NCI-H748 (cell line): Measurements from ENCODE around the gene CCDC146.
"Not testable (repeated sequence)": the region's sequence is repeated elsewhere in the genome, so short reads cannot be mapped to it uniquely, and the experiment has no call there.

ENCODE experiments used
- DNase-seq: peaks from one replicate; lab custom pipeline; 2025; ENCODE audit not compliant: unreplicated experiment; lab: John Stamatoyannopoulos, UW

CCDC146 gene

DNA sequence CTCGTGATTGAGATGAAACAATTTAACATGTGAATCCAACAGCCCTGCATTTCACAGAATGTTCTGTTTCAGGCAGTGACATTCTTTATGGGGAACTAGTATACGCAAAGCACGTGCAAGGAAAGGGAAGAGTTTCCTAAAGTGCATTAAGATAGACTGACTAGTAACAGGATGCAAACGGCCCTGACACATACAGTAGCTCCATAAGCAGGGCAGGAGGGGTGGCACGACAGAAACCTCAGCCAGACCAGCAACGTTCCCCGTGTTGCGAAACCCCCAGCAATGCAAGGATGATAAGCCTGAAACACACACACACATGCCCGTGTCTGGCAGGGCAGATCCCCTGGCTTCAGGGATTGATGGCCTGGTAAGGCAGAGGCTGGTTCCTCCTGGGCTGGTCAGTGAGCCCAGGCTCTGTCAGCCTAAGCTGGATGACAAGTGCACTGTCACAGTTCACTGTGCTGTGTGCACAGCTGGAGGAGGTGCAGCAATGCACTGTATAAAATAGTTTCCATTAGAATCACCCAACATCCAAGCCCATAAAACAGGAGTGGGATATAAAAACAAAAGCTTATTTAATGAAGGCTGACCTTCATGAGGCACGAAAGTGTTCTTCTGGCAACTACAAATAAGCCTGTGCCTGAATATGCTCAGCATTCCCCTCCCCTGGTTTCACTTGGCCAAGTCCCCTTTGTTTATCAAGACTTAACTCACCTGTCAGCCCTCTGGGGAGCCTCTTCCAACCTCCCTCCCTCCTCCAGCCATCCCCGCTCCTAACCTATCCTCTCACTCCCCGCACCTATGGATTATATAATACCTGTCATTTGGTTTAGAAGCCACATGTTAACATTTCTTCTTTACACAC is 204.9 kb downstream of the CCDC146 start:
- no peak for DNase-seq

DNA sequence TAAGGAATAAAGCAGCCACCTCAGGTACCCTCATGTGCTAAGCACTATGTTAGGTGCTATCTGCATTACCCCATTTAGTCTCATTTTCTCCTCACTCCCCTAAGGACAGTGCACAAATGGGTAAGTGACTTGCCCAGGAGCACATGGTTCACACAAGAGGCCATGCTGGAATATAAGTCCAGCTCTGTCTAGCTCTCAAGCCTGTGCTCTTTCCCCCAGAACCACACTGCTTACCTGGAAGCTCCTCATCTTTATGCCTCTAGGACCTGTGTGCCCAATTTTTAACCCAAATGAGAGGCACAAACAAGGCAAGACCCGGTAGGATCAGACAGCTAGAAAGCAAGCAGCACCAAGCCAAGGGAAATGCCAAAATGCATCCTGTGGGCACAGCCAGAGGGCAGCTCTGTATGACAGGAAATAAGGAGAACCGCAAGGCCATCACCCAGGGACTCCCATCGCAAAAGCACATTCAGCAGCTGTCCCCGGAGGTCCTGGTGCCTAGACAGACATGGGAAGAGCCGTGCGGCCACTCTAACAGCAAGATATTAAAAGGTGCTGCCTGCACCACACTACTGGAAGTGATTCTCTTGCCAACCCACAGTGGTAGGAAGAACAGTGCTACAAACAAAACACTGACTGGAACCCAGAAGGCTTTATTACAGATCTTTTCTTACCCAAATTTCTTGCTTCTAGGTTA is 205.7 kb downstream of the CCDC146 start:
- DNase-seq = no peak

GRCh38 chr7:77328669-77329068 is 206.3 kb downstream of the CCDC146 start:
- DNase-seq = no peak

- DNase-seq = no peak
These were observed 207.2 kb downstream of the CCDC146 start for GRCh38 chr7:77329466-77330168.

DNA sequence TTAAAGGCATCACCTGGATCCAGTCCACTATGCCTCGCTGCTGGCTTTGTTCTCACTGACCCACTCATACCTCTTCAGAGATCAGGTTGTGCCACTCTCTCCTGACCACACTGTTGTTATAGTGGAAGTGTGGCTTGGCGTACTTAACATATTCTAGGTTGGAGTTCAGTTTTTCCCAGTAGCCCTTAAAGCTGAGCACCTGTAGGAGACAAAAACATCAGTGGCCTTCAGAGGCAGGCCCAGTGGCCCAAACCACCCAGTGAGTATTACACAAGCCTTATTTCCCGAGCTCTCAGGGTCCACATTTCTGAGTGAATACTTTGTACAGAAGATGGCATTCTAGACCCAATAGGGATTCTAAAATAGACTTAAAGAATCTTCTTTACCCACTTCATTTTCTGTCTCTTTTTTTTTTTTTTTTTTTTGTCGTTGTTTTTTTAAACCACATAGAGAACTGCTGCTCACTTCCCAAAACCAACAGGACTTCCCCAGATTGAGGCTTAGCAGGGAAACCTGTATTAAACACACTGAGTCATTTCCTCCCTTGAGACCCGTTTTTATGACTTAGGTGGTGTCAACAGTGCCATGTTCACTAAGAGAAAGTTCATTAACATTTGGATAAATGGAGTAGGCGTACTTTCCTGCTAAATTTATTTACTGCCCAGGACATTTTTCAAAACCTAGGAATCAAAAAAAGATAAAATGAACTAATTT is 207.9 kb downstream of the CCDC146 start:
- DNase-seq = no peak

DNA sequence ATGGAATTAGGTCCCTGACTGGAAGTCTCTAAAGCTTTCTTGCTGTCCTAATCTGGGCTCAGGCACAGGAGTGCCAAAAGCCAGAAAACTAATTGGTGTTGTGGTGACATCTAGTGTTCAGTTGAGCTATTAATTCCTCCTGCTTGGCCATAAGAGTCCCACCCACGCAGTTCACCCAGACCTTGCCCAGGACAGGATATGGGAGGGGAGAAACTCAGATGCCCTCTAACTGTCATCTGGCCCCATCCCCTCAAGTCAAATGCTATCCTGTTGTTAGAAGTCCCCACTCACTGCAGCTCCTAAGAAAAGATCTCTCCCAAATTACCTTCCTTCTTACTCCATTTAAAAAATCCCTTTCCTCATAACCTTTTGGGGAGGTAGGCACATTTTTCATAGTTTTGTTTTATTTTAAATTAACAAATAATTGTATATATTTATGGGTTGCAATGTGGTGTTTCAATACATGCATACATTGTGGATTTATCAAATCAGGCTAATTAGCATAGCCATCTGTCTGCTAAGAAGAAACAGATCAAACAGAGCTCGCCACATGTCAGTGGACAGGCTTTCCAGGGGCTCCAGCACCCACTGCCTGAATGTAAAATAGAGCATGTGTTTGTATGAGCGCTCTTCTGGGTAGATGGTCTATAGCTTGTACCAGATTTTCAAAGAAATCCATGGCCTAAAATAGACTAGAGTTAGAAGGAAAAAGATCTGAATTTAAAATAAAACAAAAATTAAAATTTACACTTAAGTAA is 209.7 kb downstream of the CCDC146 start:
- DNase-seq = peak; percentile 80

GRCh38 chr7:77334039-77334438 is 211.6 kb downstream of the CCDC146 start:
- DNase-seq = not testable (repeated sequence)

- DNase-seq = no peak
These were observed 213.2 kb downstream of the CCDC146 start for GRCh38 chr7:77335581-77335980.

DNA sequence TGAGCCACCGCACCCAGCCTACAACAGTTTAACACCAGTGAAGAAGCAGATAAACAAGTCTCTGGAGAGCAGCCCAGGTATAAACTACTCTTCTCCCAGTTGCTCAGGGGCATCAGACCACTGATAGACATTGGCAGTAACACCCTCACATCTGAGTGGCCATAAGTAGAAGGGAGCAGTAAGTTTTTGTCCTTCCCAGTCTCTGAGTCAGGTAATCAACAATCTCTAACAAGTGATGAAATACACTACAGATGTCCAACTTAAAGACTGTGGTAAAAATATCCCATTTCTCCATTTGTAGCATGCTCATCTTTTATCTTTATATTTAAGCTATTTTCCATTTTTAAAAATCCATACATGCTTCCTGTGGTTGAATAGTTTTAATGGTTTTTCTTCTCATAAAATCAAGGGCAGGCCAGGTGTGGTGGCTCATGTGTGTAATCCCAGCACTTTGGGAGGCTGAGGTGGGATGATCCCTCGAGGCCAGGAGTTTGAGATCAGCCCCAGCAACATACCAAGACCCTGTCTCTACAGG is 215.1 kb downstream of the CCDC146 start:
- DNase-seq = no peak

DNA sequence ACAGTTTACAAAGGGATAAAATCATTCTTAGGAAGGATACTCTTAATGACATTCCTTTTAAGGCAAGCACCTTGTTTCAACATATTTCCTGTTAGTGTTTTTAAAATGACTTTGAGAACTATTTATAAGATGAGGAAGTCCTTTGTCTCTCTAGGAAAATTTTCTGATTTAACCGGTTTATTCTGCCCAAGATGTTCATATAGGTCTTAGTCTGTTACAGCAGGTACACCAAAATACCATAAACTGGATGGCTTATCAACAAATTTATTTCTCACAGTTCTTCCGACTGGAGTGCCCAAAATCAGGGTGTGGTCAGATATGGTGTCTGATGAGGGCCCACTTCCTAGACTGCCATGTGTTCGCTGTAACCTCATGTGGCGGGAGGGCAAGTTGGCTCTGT is 215.8 kb downstream of the CCDC146 start:
- no peak for DNase-seq

DNA sequence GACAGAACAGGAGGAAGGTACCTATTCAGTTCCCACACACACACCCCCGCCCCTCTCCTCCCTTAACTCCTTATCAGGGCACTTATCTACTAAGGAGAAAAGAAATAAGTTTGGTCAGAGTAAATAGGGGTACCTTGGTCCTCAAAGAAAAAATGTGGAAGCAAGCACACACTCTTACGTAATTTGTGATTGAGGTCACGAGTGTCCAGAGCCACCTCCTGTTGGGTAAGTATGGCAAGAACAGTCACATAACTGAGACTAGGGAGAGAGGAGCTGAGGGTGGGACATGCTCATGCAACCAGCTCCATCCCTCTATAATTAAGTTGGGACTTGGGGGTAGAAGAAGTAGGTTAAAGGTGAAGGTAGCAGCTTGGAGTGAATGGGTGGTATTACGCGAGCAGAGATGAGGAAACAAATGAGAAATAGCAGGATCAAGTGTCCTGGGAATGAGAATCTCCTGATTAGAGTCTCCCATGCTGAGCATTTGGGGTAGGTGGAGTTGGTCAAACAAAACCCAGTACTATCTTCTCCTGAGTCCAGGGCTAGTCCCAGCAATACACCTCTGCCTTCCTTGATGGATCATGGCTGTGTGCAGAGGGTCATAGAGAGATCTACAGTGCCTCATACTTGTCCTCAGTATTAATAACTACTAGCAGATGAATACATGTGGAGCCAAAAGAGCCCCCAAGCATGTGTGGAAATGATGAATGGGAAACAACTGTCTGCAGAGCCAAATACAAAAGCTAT is 216.6 kb downstream of the CCDC146 start:
- no peak for DNase-seq

DNA sequence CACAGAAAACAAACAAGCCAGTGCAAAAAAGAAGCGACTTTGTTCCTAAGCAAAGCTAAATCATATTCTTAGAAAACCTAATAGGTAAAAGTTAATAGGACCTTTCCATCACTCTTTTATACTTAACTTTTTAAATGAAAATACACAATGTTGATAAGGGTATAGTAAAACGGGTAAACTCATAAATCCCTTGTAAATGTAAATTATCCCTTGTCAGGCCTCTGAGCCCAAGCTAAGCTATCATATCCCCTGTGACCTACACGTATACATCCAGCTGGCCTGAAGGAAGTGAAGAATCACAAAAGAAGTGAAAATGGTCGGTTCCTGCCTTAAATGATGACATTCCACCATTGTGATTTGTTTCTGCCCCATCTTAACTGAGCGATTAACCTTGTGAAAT is 217.3 kb downstream of the CCDC146 start:
- no peak for DNase-seq
